Mesendoderm (in vitro differentiated cells): ENCODE measurements around the gene PITPNM3.

Experiments used
- DNase-seq: peaks from one replicate; pipeline ENCODE4 v3.0.0; 2013
- H2AK5ac ChIP-seq: 2 replicates; pipeline ENCODE4 v1.6.1; 2013; ENCODE audit warnings: low read length, inconsistent platforms
- H2BK120ac ChIP-seq: 2 replicates; pipeline ENCODE4 v1.6.1; 2013; ENCODE audit warnings: low read depth, mild to moderate bottlenecking, low read length, moderate library complexity, mixed read lengths
- H2BK15ac ChIP-seq: replicated peaks from 2 replicates; pipeline ENCODE4 v1.6.1; 2013; ENCODE audit warnings: low read depth, mild to moderate bottlenecking, moderate library complexity
- H2BK5ac ChIP-seq: 2 replicates; pipeline ENCODE4 v1.6.1; 2013; ENCODE audit warnings: low read length, inconsistent platforms
- H3K18ac ChIP-seq: 2 replicates; pipeline ENCODE4 v1.6.1; 2013; ENCODE audit warnings: mild to moderate bottlenecking, low read length, mixed read lengths
- H3K23ac ChIP-seq: one replicate; pipeline ENCODE4 v1.6.1; 2013; ENCODE audit warnings: low read length
- H3K27ac ChIP-seq: 2 replicates; pipeline ENCODE4 v1.5.1; 2013; ENCODE audit warnings: low read depth, mild to moderate bottlenecking, inconsistent platforms, low read length, moderate library complexity
- H3K27me3 ChIP-seq: 2 replicates; pipeline ENCODE4 v1.6.1; 2013; ENCODE audit warnings: low read length, control low read depth, mild to moderate bottlenecking, inconsistent platforms; ENCODE audit not compliant: insufficient read depth, poor library complexity
- H3K36me3 ChIP-seq: 2 replicates; pipeline ENCODE4 v1.6.1; 2013; ENCODE audit warnings: low read length, inconsistent platforms; ENCODE audit not compliant: control insufficient read depth, insufficient read depth
- H3K4ac ChIP-seq: one replicate; pipeline ENCODE4 v1.6.1; 2013; ENCODE audit warnings: low read depth, mild to moderate bottlenecking, low read length, moderate library complexity
- H3K4me1 ChIP-seq: 2 replicates; pipeline ENCODE4 v1.6.1; 2013; ENCODE audit warnings: low read depth, low read length, inconsistent platforms; ENCODE audit not compliant: control insufficient read depth
- H3K4me2 ChIP-seq: 2 replicates; pipeline ENCODE4 v1.6.1; 2013; ENCODE audit warnings: low read length
- H3K4me3 ChIP-seq: 2 replicates; pipeline ENCODE4 v1.5.1; 2013; ENCODE audit warnings: mild to moderate bottlenecking, low read length
- H3K56ac ChIP-seq: one replicate; pipeline ENCODE4 v1.6.1; 2013; ENCODE audit warnings: low read length
- H3K79me1 ChIP-seq: 2 replicates; pipeline ENCODE4 v1.6.1; 2013; ENCODE audit warnings: low read length, inconsistent platforms
- H3K79me2 ChIP-seq: 2 replicates; pipeline ENCODE4 v1.6.1; 2013; ENCODE audit warnings: mild to moderate bottlenecking, low read length; ENCODE audit not compliant: control insufficient read depth, insufficient read depth
- H3K9ac ChIP-seq: 2 replicates; pipeline ENCODE4 v1.6.1; 2013; ENCODE audit warnings: low read length, inconsistent platforms
- H4K5ac ChIP-seq: one replicate; pipeline ENCODE4 v1.6.1; 2013; ENCODE audit warnings: low read length
- H4K8ac ChIP-seq: one replicate; pipeline ENCODE4 v1.6.1; 2013; ENCODE audit warnings: low read depth, mild to moderate bottlenecking, control low read depth, low read length, moderate library complexity
- WGBS: extraction: QIAGEN DNeasy Blood & Tissue Kit; methylation state at CpG from one replicate; pipeline ENCODE4 v1.1.7; 2013; ENCODE audit warnings: low lambda C conversion rate, missing lambda C conversion rate; ENCODE audit not compliant: insufficient coverage; ENCODE audit errors: extremely low coverage; 5-methylcytosine and 5-hydroxymethylcytosine counted together

PITPNM3 gene

DNA sequence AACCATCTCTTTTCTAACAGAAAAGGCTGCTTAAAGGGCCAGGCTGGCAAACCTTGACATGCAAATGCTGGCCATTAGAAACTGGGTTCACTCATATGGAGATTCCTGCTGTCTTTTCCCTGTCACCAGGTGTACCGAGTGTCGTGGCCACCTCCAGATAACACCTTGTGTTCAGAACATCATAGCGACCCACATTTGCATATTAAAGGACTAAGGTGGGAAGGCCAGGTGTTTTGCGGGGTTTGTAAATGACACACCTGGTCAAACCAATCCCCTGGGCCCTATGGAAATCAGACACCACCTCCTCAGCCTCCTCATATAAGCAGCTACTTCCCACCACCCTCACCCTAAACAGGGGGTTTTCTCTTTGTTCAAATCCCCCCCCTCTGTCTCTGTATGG, 118.9 kb downstream of the PITPNM3 start:
- Histone ChIP-seq H3K4me1 (no peaks in the 10 kb centered on the region), H3K56ac (no peak overlapping the region), H3K9ac (no peak overlapping the region), H3K4me3 (no peak overlapping the region), H3K23ac (no peak overlapping the region), H3K27ac (no peak overlapping the region), H2BK5ac (no peak overlapping the region), H4K5ac (no peak overlapping the region), H2BK15ac (no peak overlapping the region), H3K4me2 (no peak overlapping the region), H2AK5ac (no peak overlapping the region), H3K27me3 (no peaks in the 10 kb centered on the region), H3K36me3 (no peaks in the 10 kb centered on the region), H3K18ac (no peak overlapping the region), H3K79me2 (no peaks in the 10 kb centered on the region), H3K79me1 (no peaks in the 10 kb centered on the region), H2BK120ac (no peak overlapping the region), H3K4ac (no peak overlapping the region), H4K8ac (no peak overlapping the region)
- DNase-seq = no peak
- WGBS = no CpG with 5 or more reads among the region's 4 CpGs

DNA sequence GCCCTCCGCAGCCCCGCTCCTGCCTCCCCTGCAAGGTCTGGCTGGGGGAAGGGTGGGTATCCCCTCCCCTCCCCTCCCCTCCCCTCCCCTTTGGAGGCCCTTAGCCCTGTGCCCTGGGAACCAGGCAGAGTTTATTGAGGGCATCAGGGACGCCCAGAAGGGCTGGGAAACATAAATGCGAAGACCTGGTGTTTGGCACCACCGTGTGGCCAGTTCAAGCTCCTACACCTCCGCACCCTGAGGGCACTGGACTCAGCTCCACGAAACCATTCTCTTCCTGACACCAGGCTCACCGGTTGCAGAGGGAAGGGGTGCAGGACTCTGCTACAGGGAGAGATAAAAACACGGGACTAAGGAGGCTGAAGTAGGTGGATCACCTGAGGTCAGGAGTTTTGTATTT, 120.4 kb downstream of the PITPNM3 start:
- no peak overlapping the region for H3K4me2 ChIP-seq
- H3K23ac ChIP-seq = no peak overlapping the region
- no peak overlapping the region for H2AK5ac ChIP-seq
- H3K4ac ChIP-seq = no peak overlapping the region
- H4K8ac ChIP-seq = no peak overlapping the region
- H3K4me3 ChIP-seq = no peak overlapping the region
- no peak overlapping the region for H3K27ac ChIP-seq
- H3K18ac ChIP-seq = no peak overlapping the region
- no peaks in the 10 kb centered on the region for H3K79me1 ChIP-seq
- no peaks in the 10 kb centered on the region for H3K27me3 ChIP-seq
- no peak overlapping the region for H2BK15ac ChIP-seq
- no peak overlapping the region for H3K9ac ChIP-seq
- no peaks in the 10 kb centered on the region for H3K4me1 ChIP-seq
- H3K56ac ChIP-seq = peak overlapping the region; percentile 42
- no peak overlapping the region for H2BK5ac ChIP-seq
- DNase-seq = peak; percentile 79
- no peaks in the 10 kb centered on the region for H3K36me3 ChIP-seq
- no peaks in the 10 kb centered on the region for H3K79me2 ChIP-seq
- no peak overlapping the region for H4K5ac ChIP-seq
- WGBS = no CpG with 5 or more reads among the region's 9 CpGs
- no peak overlapping the region for H2BK120ac ChIP-seq

DNA sequence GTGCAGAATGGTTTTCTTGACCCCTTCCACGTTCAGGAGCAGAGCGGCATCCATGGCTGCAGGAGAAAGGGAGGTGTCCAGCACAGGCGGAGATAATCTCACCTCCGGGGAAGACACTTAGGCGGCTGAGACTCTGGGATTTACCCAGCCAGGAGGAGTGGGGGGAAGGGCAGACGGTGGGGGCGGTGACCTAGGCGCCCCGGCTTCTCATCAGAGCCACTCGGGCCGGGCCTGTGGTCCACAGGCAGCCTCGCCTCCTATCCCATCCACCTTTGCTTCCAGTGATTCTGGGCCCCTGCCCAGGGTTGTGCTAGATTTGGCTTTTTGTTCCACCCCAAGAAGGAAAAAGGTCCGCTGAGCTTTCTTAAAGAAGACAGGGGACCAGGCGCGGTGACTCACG, 121.3 kb downstream of the PITPNM3 start, which contains the start of gene AIPL1:
AIPL1 (minus strand) TSS at position 71 of the 400 bp plus-strand sequence; CDS start at position 54, 17 bp downstream.
- Histone ChIP-seq H3K4me1 (no peaks in the 10 kb centered on the region), H3K27ac (no peak within 1 kb of the TSS), H3K27me3 (no peaks in the 10 kb centered on the region)

DNA sequence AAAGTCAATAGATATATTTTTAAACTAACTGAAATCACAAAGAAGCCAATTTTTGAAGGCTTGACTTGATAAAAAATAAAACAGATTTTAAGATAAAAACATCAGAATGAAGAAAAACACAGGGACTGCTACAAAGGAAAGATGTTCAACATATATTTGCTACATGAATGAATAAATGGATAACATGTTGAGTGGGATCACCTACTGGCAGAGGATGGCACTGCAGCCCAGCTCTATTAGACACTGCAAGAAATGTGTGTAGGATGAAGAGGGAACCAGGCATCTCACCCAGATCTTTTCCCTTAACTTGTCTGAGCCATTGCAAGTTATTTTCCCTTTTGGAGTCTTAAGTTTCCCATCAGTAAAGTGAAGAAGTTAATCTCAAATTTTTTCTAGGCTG, 125.6 kb downstream of the PITPNM3 start:
- no peak overlapping the region for H2AK5ac ChIP-seq
- H3K4me1 ChIP-seq = no peaks in the 10 kb centered on the region
- no peak overlapping the region for H3K23ac ChIP-seq
- H2BK120ac ChIP-seq = no peak overlapping the region
- H3K4me3 ChIP-seq = no peak overlapping the region
- H3K56ac ChIP-seq = no peak overlapping the region
- DNase-seq = no peak
- no peak overlapping the region for H3K4ac ChIP-seq
- no peak overlapping the region for H2BK15ac ChIP-seq
- no peak overlapping the region for H3K18ac ChIP-seq
- no peak overlapping the region for H3K27ac ChIP-seq
- no peaks in the 10 kb centered on the region for H3K36me3 ChIP-seq
- no peaks in the 10 kb centered on the region for H3K27me3 ChIP-seq
- no peaks in the 10 kb centered on the region for H3K79me2 ChIP-seq
- no peak overlapping the region for H2BK5ac ChIP-seq
- H3K79me1 ChIP-seq = no peaks in the 10 kb centered on the region
- H3K4me2 ChIP-seq = no peak overlapping the region
- H3K9ac ChIP-seq = no peak overlapping the region
- H4K8ac ChIP-seq = no peak overlapping the region
- H4K5ac ChIP-seq = no peak overlapping the region

More for the DNA sequence above, 121.3 kb downstream of the PITPNM3 start, which contains the start of gene AIPL1:
- Histone ChIP-seq H3K4me2 (no peak within 1 kb of the TSS), H2AK5ac (no peak within 1 kb of the TSS), H2BK15ac (no peak within 1 kb of the TSS), H3K9ac (no peak within 1 kb of the TSS), H3K23ac (no peak within 1 kb of the TSS), H4K5ac (no peak within 1 kb of the TSS), H3K4ac (no peak within 1 kb of the TSS), H3K79me1 (no peaks in the 10 kb centered on the region), H3K4me3 (no peak within 1 kb of the TSS), H3K79me2 (no peaks in the 10 kb centered on the region), H3K36me3 (no peaks in the 10 kb centered on the region), H3K18ac (no peak within 1 kb of the TSS), H2BK120ac (no peak within 1 kb of the TSS), H3K56ac (peak within 1 kb of the TSS; percentile 42), H4K8ac (no peak within 1 kb of the TSS), H2BK5ac (no peak within 1 kb of the TSS)
- WGBS = no CpG with 5 or more reads among the region's 16 CpGs
- DNase-seq = no peak

DNA sequence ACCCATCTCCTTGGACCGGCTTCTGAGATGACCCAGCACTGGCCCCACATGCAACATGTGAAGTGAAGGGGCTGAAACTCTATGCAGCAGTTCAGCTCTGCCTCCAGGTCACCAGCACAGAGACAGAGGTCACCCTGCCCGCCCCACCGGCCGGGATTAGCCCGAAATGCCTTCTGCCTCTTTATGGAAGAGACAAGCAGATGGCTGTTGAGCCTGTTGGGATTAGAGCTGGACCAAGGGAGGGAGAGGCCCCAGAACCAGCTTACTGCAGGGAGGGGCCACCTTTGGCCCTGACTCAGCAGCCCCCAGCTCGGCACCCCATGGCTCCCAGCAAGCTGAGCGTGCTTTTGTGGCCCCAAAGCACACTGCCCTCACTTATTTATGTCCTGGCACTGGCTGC, 127.1 kb downstream of the PITPNM3 start:
- Histone ChIP-seq H3K18ac (no peak overlapping the region), H3K79me1 (no peaks in the 10 kb centered on the region), H2BK120ac (no peak overlapping the region), H2BK15ac (no peak overlapping the region), H3K36me3 (no peaks in the 10 kb centered on the region), H3K4me2 (no peak overlapping the region), H3K4me1 (no peaks in the 10 kb centered on the region), H3K79me2 (no peaks in the 10 kb centered on the region), H3K4me3 (no peak overlapping the region), H3K27me3 (no peaks in the 10 kb centered on the region), H3K4ac (no peak overlapping the region), H4K5ac (no peak overlapping the region), H3K23ac (no peak overlapping the region), H3K27ac (no peak overlapping the region), H2BK5ac (no peak overlapping the region), H3K56ac (no peak overlapping the region), H3K9ac (no peak overlapping the region), H2AK5ac (no peak overlapping the region), H4K8ac (no peak overlapping the region)
- DNase-seq = no peak
- WGBS = no CpG with 5 or more reads among the region's 7 CpGs

DNA sequence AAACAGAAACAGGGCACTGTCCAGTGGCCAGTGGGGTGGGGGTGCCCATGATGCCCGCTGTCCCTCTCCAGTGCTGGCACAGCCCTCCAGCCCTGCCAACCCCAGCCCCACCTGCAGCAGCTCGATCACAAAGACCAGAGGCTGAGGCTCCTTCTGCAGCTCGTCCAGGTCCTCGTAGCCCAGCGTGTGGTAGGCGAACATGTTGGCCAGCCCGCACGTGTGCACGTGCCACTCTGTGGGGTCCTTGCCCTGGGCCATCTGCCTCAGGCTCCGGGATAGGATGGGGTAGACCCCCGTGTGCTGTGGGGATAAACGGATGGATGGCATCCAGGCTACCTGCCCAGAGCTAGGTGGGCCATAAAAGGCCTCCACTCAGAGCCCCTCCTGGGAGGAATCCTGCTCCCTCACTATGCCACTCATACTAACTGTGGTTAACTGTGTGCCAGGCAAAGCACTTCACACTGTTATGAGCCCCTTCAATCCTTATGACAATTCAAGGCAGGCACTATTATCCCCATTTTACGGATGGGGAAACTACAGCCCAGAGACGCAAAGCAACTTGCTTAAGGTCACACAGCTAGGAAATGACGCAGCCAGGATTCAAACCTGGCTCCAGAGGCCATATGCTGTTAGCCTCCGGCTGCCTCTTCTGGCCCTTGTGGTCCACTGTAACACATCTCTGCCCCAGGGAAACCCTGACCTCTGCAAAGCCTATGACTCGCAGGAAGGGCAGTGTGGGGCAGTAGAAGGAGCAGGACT, 128.0 kb downstream of the PITPNM3 start:
- H4K5ac ChIP-seq = no peak overlapping the region
- no peaks in the 10 kb centered on the region for H3K79me1 ChIP-seq
- H2BK5ac ChIP-seq = no peak overlapping the region
- no peak overlapping the region for H3K9ac ChIP-seq
- no peaks in the 10 kb centered on the region for H3K79me2 ChIP-seq
- no peak overlapping the region for H2BK120ac ChIP-seq
- no peak overlapping the region for H3K4ac ChIP-seq
- no peak overlapping the region for H3K27ac ChIP-seq
- no peaks in the 10 kb centered on the region for H3K36me3 ChIP-seq
- no peak overlapping the region for H3K4me2 ChIP-seq
- H3K23ac ChIP-seq = no peak overlapping the region
- no peak overlapping the region for H3K4me3 ChIP-seq
- H3K4me1 ChIP-seq = no peaks in the 10 kb centered on the region
- H2AK5ac ChIP-seq = no peak overlapping the region
- H3K56ac ChIP-seq = no peak overlapping the region
- H2BK15ac ChIP-seq = no peak overlapping the region
- H3K18ac ChIP-seq = no peak overlapping the region
- DNase-seq = no peak
- WGBS = no CpG with 5 or more reads among the region's 17 CpGs
- H3K27me3 ChIP-seq = no peaks in the 10 kb centered on the region
- no peak overlapping the region for H4K8ac ChIP-seq
